Skeletal muscle satellite cell (primary cell): ENCODE results near the gene GPR132.

Experiments
- H3K27me3 ChIP-seq: 2 replicates; pipeline ENCODE4 v1.7.0; 2013; ENCODE audit warnings: low read length; ENCODE audit not compliant: control insufficient read depth, insufficient read depth
- H3K36me3 ChIP-seq: 2 replicates; pipeline ENCODE4 v1.7.0; 2013; ENCODE audit warnings: mild to moderate bottlenecking, control low read depth, low read length; ENCODE audit not compliant: insufficient read depth
- H3K4me1 ChIP-seq: 2 replicates; pipeline ENCODE4 v1.7.0; 2013; ENCODE audit warnings: low read length; ENCODE audit not compliant: control insufficient read depth, insufficient read depth
- H3K4me2 ChIP-seq: 2 replicates; pipeline ENCODE4 v1.7.0; 2013; ENCODE audit warnings: mild to moderate bottlenecking, low read length
- H3K4me3 ChIP-seq: 2 replicates; pipeline ENCODE4 v1.7.0; 2013; ENCODE audit warnings: low read length
- H3K9ac ChIP-seq: 2 replicates; pipeline ENCODE4 v1.7.0; 2013; ENCODE audit warnings: mild to moderate bottlenecking, low read depth, low read length, moderate library complexity
- H3K9me3 ChIP-seq: replicated peaks from 2 replicates; pipeline ENCODE4 v1.7.0; 2013; ENCODE audit warnings: mild to moderate bottlenecking, control low read depth, low read length

GPR132 gene

DNA sequence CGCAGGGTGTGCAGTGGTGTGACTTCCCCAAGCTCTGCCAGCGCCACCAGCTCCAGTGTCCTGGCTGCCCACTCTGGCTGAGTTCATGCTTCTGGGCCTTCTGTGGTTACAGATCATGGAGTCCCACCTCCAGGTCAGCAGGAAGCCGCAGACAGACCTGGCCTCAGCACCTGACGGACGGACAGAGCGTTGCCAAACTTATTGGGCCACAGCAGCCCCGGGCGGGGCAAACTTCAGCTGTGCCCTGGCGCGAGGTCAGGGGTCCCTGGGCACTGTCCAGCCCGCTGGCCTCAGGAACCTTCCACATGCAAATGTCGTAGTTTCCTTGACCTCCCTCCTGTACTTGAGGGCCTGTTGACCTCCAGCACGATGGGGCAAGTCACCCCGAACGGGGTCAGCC is 11.2 kb downstream of the GPR132 start:
- no peak overlapping the region for H3K4me2 ChIP-seq
- H3K9me3 ChIP-seq, result no peaks in the 10 kb centered on the region
- peaks cover 15% of the 10 kb centered on the region for H3K27me3 ChIP-seq
- H3K4me3 ChIP-seq, result no peak overlapping the region
- H3K9ac ChIP-seq, result no peak overlapping the region
- H3K4me1 ChIP-seq, result no peaks in the 10 kb centered on the region
- no peaks in the 10 kb centered on the region for H3K36me3 ChIP-seq

DNA sequence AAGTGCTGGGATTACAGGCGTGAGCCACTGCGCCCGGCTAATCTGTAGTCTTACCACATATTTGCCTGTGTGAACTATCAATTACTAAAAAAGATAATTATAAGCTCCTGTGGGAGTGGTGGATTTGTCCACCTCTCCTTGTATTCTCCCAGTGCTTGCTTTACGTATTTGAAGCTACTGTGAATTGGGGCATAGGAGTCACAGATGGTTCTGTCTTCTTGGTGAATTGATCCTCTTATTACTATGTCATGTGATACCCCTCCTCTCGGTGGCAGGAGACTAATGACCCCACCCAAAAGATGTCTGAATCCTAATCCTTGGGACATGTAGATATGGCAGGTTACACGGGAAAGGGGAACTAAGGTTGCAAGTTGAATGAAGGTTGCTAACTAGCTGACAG is 11.8 kb downstream of the GPR132 start:
- Histone ChIP-seq H3K4me1 (no peaks in the 10 kb centered on the region), H3K27me3 (peaks cover 15% of the 10 kb centered on the region), H3K9me3 (no peaks in the 10 kb centered on the region), H3K36me3 (no peaks in the 10 kb centered on the region), H3K4me2 (no peak overlapping the region), H3K4me3 (no peak overlapping the region), H3K9ac (no peak overlapping the region)

GRCh38 chr14:105052110-105052458 is 13.1 kb downstream of the GPR132 start:
- Histone ChIP-seq H3K27me3 (peaks cover 15% of the 10 kb centered on the region), H3K9ac (no peak overlapping the region), H3K4me3 (no peak overlapping the region), H3K36me3 (no peaks in the 10 kb centered on the region), H3K9me3 (no peaks in the 10 kb centered on the region), H3K4me1 (no peaks in the 10 kb centered on the region), H3K4me2 (no peak overlapping the region)

GRCh38 chr14:105051182-105052109 is 13.8 kb downstream of the GPR132 start:
- Histone ChIP-seq H3K4me2 (no peak overlapping the region), H3K36me3 (no peaks in the 10 kb centered on the region), H3K4me3 (no peak overlapping the region), H3K27me3 (peaks cover 15% of the 10 kb centered on the region), H3K9ac (no peak overlapping the region), H3K9me3 (no peaks in the 10 kb centered on the region), H3K4me1 (no peaks in the 10 kb centered on the region)

- H3K9ac ChIP-seq, result no peak overlapping the region
- peaks cover 14% of the 10 kb centered on the region for H3K27me3 ChIP-seq
- no peak overlapping the region for H3K4me2 ChIP-seq
- no peak overlapping the region for H3K4me3 ChIP-seq
- no peaks in the 10 kb centered on the region for H3K36me3 ChIP-seq
- no peaks in the 10 kb centered on the region for H3K4me1 ChIP-seq
- H3K9me3 ChIP-seq, result no peaks in the 10 kb centered on the region
These were observed 14.7 kb downstream of the GPR132 start for GRCh38 chr14:105050551-105050897.

GRCh38 chr14:105049753-105050550 is 15.3 kb downstream of the GPR132 start:
- no peak overlapping the region for H3K9ac ChIP-seq
- no peaks in the 10 kb centered on the region for H3K36me3 ChIP-seq

GRCh38 chr14:105047283-105048016 is 17.8 kb downstream of the GPR132 start:
- no peak overlapping the region for H3K9ac ChIP-seq
- H3K36me3 ChIP-seq, result no peaks in the 10 kb centered on the region
- peaks cover 13% of the 10 kb centered on the region for H3K27me3 ChIP-seq
- H3K4me3 ChIP-seq, result no peak overlapping the region
- H3K4me2 ChIP-seq, result no peak overlapping the region
- H3K4me1 ChIP-seq, result no peaks in the 10 kb centered on the region
- no peaks in the 10 kb centered on the region for H3K9me3 ChIP-seq

More at GRCh38 chr14:105049753-105050550, 15.3 kb downstream of the GPR132 start:
- Histone ChIP-seq H3K4me2 (no peak overlapping the region), H3K9me3 (no peaks in the 10 kb centered on the region), H3K4me3 (no peak overlapping the region), H3K27me3 (peaks cover 11% of the 10 kb centered on the region), H3K4me1 (no peaks in the 10 kb centered on the region)

GRCh38 chr14:105046891-105047282 is 18.3 kb downstream of the GPR132 start:
- Histone ChIP-seq H3K4me2 (no peak overlapping the region), H3K27me3 (peaks cover 13% of the 10 kb centered on the region), H3K9ac (no peak overlapping the region), H3K4me1 (no peaks in the 10 kb centered on the region), H3K9me3 (no peaks in the 10 kb centered on the region), H3K4me3 (no peak overlapping the region), H3K36me3 (no peaks in the 10 kb centered on the region)

DNA sequence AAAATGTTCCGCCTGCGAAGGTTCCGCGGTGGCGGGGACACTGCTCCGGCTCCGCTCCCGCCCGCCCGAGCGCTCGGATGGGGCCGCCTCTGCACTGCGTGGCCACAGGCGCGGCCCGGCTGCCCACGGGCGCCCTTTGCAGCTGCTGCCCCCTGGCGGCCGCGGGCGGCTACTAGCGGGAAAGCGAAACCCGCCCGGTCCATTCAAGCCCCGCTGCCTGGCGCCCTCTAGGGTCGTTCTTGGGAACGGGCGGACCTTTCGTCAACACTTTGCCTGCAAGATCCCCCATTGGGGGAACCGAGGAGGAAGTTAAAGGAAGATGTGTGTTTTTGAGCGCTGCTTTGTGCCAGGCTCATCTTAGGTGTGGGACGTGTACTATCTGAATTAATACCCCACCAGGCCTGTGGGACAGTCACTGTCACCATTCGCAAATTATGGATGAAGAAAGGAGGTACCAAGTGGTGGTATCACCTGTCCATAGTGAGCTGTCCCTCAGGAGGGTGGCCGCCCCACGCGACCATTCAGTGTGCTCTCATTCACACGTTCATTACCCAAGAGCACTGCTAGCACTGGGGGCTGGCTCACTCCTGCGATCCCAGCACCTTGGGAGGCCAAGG is 19.4 kb downstream of the GPR132 start:
- H3K9ac ChIP-seq, result no peak overlapping the region
- H3K4me1 ChIP-seq, result no peaks in the 10 kb centered on the region
- H3K4me3 ChIP-seq, result peak overlapping the region; percentile 49
- no peaks in the 10 kb centered on the region for H3K9me3 ChIP-seq
- H3K36me3 ChIP-seq, result no peaks in the 10 kb centered on the region
- H3K4me2 ChIP-seq, result peak overlapping the region; percentile 79
- peaks cover 7% of the 10 kb centered on the region for H3K27me3 ChIP-seq

GRCh38 chr14:105043641-105044040 is 21.6 kb downstream of the GPR132 start:
- Histone ChIP-seq H3K4me3 (no peak overlapping the region), H3K9ac (no peak overlapping the region), H3K27me3 (peaks cover 6% of the 10 kb centered on the region), H3K36me3 (no peaks in the 10 kb centered on the region), H3K4me1 (peaks cover 3% of the 10 kb centered on the region), H3K4me2 (no peak overlapping the region), H3K9me3 (no peaks in the 10 kb centered on the region)

GRCh38 chr14:105042813-105043212 is 22.4 kb downstream of the GPR132 start:
- Histone ChIP-seq H3K4me2 (no peak overlapping the region), H3K36me3 (no peaks in the 10 kb centered on the region), H3K9ac (no peak overlapping the region), H3K9me3 (no peaks in the 10 kb centered on the region), H3K4me3 (no peak overlapping the region), H3K4me1 (peaks cover 3% of the 10 kb centered on the region), H3K27me3 (peaks cover 6% of the 10 kb centered on the region)
